G401.6 (cell line): ENCODE data around the gene NFIA.

Source experiments
- FAIRE-seq: peaks from 2 replicates; lab custom pipeline; 2012; peaks lifted over from hg19 to GRCh38; lab: Jason Lieb, UNC

Gene NFIA

DNA sequence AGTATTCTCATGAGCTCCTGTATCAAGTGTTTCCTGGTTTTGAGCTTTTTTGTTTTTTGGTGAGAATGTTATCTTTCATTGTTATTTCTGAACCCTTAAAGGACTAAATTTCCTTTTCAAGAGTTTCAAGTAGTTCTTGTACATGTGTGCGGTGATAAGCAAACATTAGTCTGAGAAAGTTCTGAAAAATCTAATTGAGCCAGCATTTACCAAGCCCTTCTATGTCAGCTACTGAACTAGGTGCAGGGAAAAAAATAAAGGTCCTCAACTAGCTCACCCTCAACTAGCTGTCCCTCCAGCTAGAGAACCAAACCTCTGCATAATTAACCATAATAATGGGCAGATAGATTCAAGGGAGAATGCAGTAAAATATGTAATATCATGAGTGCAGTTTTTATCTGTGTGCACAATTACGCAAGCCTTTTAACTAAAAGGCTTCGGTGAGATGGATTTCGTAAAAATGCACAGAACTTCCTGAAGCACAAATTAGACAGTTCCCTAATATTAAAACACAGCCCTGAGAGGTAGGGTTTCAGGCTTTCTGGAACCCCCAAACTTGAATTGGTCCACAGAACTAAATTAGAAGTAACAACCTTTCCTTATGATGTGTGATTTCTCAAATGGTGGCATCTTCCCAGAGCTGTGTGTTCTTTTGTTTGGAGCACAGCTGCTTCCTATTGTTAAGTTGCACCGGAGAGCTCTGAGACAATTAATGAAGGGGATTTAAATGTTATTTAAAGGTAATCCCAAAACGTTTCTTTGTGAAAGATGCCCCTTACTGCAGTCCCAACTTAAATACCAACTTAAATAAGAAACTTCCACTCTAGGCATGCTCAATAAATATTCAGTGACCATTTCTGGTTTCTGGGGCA is 165.8 kb downstream of the NFIA start:
- FAIRE-seq = no peak

GRCh38 chr1:61250933-61251332 is 168.6 kb downstream of the NFIA start:
- FAIRE-seq = no peak

- FAIRE-seq = no peak
These were observed 170.8 kb downstream of the NFIA start for GRCh38 chr1:61253059-61253735.

GRCh38 chr1:61253912-61254633 is 171.7 kb downstream of the NFIA start:
- no peak for FAIRE-seq

GRCh38 chr1:61254634-61255357 is 172.4 kb downstream of the NFIA start:
- FAIRE-seq = no peak

GRCh38 chr1:61255358-61255703 is 173.0 kb downstream of the NFIA start:
- FAIRE-seq = no peak

DNA sequence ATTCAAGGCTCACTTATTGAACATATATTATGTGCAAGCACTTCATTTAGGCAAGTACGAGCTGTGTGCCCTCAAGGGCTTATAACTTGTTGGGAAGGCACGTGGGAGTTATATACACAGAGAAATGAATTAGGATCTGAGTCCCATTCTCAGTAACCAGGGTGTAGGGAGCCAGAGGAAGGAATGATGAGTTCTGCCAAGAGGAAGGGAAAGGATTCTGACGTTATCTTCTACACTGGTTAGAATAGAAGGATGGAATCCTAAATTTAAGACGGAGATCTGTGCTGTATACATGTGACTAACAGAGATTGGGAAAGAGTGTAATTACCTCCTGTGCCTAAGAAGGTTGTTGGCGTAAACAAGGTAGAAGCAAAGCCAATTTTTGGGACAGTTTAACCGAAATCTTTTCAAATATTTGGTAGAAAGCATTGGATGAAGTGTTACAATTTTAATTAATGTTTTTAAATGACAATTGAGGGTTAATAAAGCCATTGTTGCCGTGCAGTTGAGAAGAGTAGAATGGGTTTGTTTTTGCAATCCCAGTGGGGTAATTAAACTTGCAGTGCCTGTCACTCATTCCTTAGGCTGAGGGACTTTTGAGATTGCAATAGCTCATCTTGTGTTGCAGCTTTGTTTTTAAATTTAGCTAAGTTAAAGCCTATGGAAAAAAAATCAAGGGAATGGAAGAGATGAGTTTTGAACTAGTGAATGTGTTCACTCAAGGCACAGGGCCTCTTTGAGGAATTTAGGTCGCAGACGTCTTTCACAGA is 177.2 kb downstream of the NFIA start:
- FAIRE-seq = no peak

- FAIRE-seq = no peak
These were observed 177.8 kb downstream of the NFIA start for GRCh38 chr1:61260171-61260570.

GRCh38 chr1:61261595-61261994 is 179.2 kb downstream of the NFIA start:
- FAIRE-seq = no peak

DNA sequence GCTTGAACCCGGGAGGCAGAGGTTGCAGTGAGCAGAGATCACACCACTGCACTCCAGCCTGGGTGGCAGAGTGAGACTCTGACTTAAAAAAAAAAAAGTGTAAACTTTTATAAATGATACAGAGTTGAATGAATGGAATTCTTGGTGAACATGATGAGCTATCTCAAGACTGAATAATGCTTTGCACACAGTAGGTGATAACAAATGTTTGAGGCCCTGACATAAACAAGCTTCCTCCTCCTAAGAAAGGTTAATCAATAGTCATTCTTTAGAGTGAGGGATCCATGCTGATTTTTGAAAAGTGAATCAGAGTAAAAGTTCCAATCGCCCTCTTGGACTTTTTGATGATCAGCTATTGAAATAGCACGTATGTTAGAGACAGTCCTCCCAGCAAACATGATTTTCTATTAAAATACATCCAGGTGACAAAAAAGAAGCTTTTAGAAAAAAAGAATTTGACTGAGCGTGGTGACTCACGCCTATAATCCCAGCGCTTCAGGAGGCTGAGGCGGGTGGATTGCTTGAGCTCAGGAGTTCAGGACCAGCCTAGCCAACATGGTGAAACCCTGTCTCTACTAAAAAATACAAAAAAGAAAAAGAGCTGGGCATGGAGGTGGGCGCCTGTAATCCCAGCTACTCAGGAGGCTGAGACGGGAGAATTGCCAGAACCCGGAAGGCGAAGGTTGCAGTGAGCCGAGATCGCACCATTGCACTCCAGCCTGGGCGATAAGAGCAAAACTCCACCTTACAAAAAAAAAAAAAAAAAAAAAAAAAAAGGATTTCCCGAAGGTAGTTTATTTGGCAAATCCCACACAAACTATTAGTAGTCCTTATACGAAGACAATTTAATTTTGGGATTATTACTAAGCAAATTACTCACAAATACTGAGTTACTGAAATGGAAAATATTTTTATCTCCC is 181.8 kb downstream of the NFIA start:
- FAIRE-seq = no peak

- no peak for FAIRE-seq
These were observed 182.5 kb downstream of the NFIA start for GRCh38 chr1:61264825-61265242.

DNA sequence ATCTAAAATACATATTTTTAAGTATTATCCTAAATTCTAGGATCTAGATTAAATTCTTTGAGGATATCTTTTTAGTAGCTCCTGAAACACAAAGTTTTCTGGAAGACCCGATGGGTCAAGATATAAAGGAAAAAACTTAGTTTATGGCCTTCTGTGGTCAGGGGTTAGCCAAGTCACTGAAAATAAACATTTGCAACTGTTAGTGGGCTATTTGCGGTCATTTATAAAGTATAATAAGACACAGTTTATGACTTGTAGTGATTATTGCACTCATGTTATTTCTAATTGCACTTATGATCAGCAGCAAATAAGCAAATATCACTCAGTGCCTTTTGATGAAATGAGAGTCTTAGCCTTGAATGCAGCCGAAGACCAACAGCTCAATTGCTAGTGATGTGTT is 183.3 kb downstream of the NFIA start:
- FAIRE-seq = no peak

DNA sequence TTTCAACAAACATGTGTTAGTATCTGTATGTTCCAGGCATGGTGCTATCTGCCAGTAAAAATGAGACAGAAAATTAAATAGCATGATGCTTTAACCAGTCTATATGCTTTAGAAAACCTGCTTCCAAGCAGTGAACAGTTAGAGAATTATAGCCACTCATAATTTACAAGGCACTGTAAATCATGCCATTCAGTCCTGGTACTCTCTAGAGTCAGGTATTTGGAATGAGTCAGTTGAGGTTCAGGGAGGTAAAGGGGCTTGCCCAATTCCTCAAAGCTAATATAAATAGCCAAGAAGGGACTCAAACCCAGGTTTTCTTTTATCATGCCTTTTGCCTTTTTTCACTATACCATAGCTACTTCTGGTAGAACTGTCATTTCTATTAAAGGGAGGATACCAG is 184.4 kb downstream of the NFIA start:
- FAIRE-seq = no peak

- FAIRE-seq = no peak
These were observed 186.3 kb downstream of the NFIA start for GRCh38 chr1:61268546-61269240.

- no peak for FAIRE-seq
These were observed 187.2 kb downstream of the NFIA start for GRCh38 chr1:61269602-61270001.

DNA sequence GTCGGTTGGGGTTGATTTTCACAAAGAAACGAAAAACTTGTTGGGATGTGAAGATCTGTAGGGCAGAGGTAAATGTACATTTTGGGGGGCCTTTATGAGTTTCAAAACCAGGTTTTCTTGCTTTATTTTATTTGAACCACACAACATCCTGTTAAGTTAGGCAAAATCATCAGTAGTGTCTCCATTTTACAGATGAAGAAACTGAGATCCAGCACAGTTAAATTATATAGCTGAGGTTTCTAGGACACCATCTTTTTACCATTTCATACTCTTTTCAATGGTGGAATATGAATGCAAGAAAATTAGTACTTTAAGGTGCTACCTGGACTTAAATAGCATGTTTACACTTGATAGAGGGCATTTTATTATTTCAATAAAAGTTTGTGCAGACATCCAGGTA is 187.7 kb downstream of the NFIA start:
- no peak for FAIRE-seq

DNA sequence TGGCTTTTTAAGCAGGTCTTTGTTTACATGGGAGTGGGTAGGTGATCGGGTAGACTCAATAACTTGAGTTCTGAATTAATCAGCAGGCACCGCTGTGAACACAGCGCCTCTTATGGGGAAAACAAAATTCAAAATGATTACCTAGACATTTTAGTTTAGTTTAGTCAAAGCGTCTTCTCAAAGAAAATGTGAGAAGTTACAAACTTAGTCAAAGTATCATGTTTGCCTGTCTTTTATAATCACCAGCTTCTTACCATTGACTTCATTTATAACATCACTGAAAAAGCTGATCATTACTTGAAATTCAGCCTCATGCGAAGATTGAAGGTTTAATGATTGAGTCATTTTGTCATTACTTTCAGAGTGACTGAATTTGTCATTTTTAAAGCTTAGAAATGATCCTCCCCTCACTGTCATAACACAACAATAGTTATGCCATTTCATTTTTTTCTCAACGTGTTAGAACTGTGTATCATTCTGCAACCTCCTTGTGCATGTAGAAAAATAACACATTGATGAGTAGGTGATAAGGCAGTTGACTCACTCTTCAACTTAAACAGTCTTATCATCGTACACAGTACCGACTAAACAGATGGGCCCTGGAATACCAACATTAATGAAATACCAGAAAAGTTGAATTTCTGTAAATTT is 188.5 kb downstream of the NFIA start:
- FAIRE-seq = no peak

DNA sequence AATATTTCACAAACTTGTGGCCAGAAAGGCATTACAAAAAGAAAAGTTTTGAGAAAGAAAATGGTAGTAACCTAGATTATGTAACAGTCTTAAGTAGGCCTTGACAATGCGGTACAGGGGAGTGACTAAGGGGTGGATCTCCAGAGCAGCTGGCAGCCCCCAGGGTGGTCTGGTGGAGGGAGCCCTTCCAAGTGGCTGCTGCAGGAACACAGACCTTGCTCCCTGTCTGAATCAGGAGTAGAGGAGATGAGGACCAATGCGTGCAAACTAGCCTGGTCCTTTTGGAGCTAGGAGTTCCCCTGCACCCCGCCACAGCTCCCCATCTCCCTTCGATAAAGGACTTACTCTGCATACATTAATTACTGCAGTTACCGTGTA is 189.0 kb downstream of the NFIA start:
- FAIRE-seq = no peak

DNA sequence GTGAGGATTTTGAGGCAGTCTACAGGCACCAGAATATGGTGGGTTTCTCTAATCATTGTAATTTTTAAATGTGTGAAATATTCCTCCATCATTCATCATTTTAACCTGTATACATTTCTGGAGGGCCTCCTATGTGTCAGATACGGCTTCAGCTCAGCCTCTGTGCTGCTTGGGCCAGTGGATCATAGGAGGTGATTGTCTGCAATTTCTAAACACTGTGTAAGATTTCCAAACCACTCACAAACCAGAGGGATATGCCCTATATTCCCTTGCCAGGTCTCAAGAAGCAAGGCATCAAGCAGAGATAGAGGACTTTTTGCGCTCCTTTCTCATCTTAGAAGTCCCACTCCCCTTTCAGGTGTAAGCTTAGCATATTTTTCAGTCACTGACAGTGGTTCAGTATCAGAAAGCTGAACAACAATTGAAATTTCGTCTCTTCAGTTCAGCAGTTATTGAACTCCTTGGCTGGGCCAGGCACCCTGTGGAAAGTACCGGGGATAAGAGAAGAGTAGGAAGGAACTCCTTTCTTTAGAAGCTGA is 190.9 kb downstream of the NFIA start:
- no peak for FAIRE-seq
